Psoas muscle (tissue), 8 donors: ENCODE measurements around the gene LILRA1. TPM values are rescaled to one million over a fixed set of nuclear protein-coding genes. Genes with fewer than 3 reads are reported as not detected.
"Not testable (repeated sequence)": the region's sequence is repeated elsewhere in the genome, so short reads cannot be mapped to it uniquely, and the experiment has no call there.

Source experiments
- ATAC-seq, 4 donors: fragments of 200-7000 bp; cut with Tn5 transposase; one replicate each; pipeline ENCODE4 v1.9.1; 2020; ENCODE audit warnings: moderate library complexity in 3 of 4, mild to moderate bottlenecking in 2 of 4
- DNase-seq, 2 donors: peaks; one replicate each; pipeline ENCODE4 v3.0.0-alpha.2; 2020
- H3K27ac ChIP-seq: fragments of 200-600 bp; one replicate; pipeline ENCODE4 v1.8.0; 2022
- H3K27me3 ChIP-seq, 3 donors: fragments of 200-600 bp in 1 of 3; one replicate each; pipeline versions ENCODE4 v1.6.1 to v1.8.0; 2013 to 2022; ENCODE audit warnings: low read length in 2 of 3, mild to moderate bottlenecking in 2 of 3, moderate library complexity in 1 of 3; ENCODE audit not compliant: insufficient read depth in 3 of 3
- H3K36me3 ChIP-seq, 2 donors: fragments of 200-600 bp in 1 of 2; one replicate each; pipeline versions ENCODE4 v1.6.1 to v1.8.0; 2013 to 2022; ENCODE audit warnings: low read depth in 1 of 2, mild to moderate bottlenecking in 1 of 2, moderate library complexity in 1 of 2; ENCODE audit not compliant: insufficient read depth in 1 of 2
- H3K4me1 ChIP-seq: fragments of 200-600 bp; one replicate; pipeline ENCODE4 v1.8.0; 2022
- H3K4me3 ChIP-seq: fragments of 200-600 bp; one replicate; pipeline ENCODE4 v1.8.0; 2022; ENCODE audit warnings: mild to moderate bottlenecking
- H3K9me3 ChIP-seq: fragments of 200-600 bp; one replicate; pipeline ENCODE4 v1.8.0; 2022
- WGBS, 3 donors: extraction: QIAGEN DNeasy Blood & Tissue Kit; methylation state at CpG; one replicate each; pipeline versions ENCODE4 v1.1.6 to v1.1.7; 2013; 5-methylcytosine and 5-hydroxymethylcytosine counted together
- intact Hi-C, 2 donors: fragments of 100-400 bp; cut with DNase I; formaldehyde crosslinking; loops; one replicate each; pipeline versions ENCODE4 v1.11.0 to v1.14.2; 2022
- polyA plus RNA-seq, 3 donors: library from polyadenylated mRNA; stranded (reverse); fragments of 200-250 nt; gene quantifications; one replicate each; pipeline ENCODE4 v1.2.3, GENCODE V29; 2013
- total RNA-seq, 4 donors: library from RNA; stranded (reverse); fragmentation: NEBNext Ultra II Directional in 2 of 4; extraction: Animal tissue kit (Norgen Biotek cat#: 25700) in 2 of 4; gene quantifications; one replicate each; pipeline versions ENCODE4 v1.2.1 to v1.2.4, GENCODE V29; 2021 to 2023
- TF ChIP-seq, protein P1 (sequence below): fragments of 200-600 bp; IDR thresholded peaks from one replicate; pipeline ENCODE4 v1.8.0; 2022; ENCODE audit warnings: antibody characterized with exemption
- donor health status: healthy with polysubstance abuse.
- donor health status: DM: no; HTN: no; CAD: no; lungs with moderate emphysema.
- donor health status: Bipolar disorder and iron deficiency.
- donor health status: healthy.
- donor health status: DM: yes; HTN: yes; CAD: no.
- donor health status: DM: no; HTN: no; CAD: no.
- donor health status: DM: no; HTN: no; CAD: no.
- donor health status: DM: yes; HTN: yes; CAD: no.

Gene LILRA1
- total and polyA plus RNA-seq, 7 donors, result 0.09 to 0.53 (median 0.33) TPM; not detected in 1

DNA sequence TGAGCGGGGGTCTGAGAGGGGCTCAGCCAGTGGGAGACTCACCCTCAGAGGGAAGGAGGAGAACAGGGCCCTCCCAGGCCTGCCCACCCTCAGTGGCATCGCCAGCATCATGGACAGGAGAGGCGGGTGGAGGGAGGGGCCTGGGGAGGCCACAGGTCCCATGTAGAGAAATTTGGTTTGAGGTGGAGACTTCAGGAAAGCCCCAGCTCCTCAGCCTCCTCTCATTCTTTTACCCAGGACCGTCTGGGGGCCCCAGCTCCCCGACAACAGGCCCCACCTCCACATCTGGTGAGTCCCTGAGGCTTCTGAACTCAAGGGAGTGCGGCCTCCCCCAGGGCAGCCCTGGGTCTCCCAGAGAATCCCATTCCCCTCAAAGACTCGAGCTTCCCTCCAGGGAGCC is 40.0 kb downstream of the LILRA1 start:
- ATAC-seq, result no peak
- Histone ChIP-seq H3K27me3 (no peaks in the 10 kb centered on the region), H3K4me3 (no peak overlapping the region), H3K36me3 (no peaks in the 10 kb centered on the region), H3K27ac (no peak overlapping the region), H3K4me1 (no peaks in the 10 kb centered on the region), H3K9me3 (no peaks in the 10 kb centered on the region)
- DNase-seq, result no peak
- TF ChIP-seq, protein P1, sequence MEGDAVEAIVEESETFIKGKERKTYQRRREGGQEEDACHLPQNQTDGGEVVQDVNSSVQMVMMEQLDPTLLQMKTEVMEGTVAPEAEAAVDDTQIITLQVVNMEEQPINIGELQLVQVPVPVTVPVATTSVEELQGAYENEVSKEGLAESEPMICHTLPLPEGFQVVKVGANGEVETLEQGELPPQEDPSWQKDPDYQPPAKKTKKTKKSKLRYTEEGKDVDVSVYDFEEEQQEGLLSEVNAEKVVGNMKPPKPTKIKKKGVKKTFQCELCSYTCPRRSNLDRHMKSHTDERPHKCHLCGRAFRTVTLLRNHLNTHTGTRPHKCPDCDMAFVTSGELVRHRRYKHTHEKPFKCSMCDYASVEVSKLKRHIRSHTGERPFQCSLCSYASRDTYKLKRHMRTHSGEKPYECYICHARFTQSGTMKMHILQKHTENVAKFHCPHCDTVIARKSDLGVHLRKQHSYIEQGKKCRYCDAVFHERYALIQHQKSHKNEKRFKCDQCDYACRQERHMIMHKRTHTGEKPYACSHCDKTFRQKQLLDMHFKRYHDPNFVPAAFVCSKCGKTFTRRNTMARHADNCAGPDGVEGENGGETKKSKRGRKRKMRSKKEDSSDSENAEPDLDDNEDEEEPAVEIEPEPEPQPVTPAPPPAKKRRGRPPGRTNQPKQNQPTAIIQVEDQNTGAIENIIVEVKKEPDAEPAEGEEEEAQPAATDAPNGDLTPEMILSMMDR, result no peak
- intact Hi-C loops, result no loop called here
- WGBS, 3 donors, result 66 to 73% (median 66%) methylated on average over 6 to 7 of the region's 7 CpGs

DNA sequence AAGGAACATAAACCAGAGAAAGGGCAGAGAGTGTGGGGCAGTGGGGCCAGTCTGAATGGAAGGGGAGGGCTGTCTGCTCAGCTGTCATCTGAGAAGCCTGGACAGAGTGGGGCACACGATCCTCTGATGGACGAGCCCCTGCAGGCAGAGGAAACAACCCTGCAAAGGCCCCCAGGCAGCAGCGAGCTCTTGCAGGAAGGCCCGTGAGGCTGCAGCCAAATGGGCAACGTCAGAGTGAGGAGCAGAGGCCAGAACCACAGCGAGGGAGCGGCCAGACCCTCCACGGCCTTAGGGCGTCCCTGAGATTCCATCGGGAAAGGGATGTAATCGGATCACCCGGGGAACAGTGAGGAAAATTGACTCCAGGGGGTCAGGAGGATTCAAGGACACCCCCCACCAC is 42.6 kb downstream of the LILRA1 start:
- H3K27ac ChIP-seq, H3K36me3 ChIP-seq, DNase-seq, ATAC-seq, H3K27me3 ChIP-seq, H3K4me3 ChIP-seq, H3K4me1 ChIP-seq, H3K9me3 ChIP-seq, intact Hi-C loops: not testable (repeated sequence)
- 9 to 10% (median 10%) methylated on average over 9 to 12 of the region's 12 CpGs for whole genome bisulfite sequencing, 3 donors

DNA sequence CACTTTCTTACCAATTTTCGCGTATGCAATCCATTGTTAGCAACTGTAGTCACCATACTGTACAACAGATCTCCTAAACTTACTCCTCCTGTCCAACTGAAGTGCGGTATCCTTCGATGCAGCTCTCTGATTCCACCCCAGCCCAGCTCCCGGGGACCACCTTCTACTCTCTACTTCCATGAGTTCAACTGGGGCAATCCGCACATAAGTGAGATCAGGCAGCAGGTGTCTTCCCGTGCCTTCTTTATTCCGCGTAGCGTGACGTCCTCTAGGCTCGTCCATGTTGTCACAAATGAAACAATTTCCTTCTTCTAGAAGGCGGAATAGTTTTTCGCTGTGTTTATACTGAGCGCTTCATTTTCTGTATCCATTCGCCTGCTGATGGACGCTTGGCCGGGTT is 45.3 kb downstream of the LILRA1 start:
- Histone ChIP-seq H3K27ac (no peak overlapping the region), H3K4me1 (no peaks in the 10 kb centered on the region), H3K27me3 (no peaks in the 10 kb centered on the region), H3K4me3 (no peak overlapping the region), H3K9me3 (no peaks in the 10 kb centered on the region), H3K36me3 (no peaks in the 10 kb centered on the region)
- TF ChIP-seq, protein P1, result no peak
- DNase-seq, result no peak
- 84 to 88% (median 87%) methylated on average over 18 of the region's 18 CpGs for WGBS, 3 donors
- no peak for ATAC-seq
- intact Hi-C loops, result no loop called here

DNA sequence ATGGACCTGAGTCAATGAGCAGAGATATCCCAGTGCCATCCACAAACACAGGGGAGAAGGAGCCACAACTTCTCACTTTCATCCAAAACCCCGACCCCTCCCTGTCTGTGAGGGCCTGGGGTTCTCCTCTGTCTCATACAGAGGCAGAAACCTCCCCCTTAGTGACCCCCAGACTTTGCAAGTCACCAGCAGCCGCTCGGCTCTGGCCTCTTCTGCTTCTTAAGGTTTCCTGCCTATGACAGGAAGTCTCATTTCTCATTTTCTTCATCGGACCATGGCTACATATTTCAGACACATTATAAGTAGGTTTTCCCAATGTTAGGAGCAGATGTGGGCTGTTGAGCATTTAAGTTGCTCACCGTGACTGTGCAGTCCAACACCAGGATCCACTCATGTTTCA is 49.5 kb downstream of the LILRA1 start:
- intact Hi-C loops, H3K27ac ChIP-seq, H3K4me1 ChIP-seq, H3K9me3 ChIP-seq, H3K27me3 ChIP-seq, H3K36me3 ChIP-seq, ATAC-seq, H3K4me3 ChIP-seq, DNase-seq: not testable (repeated sequence)
- WGBS, 3 donors, result 48 to 64% (median 60%) methylated on average over 5 of the region's 5 CpGs

DNA sequence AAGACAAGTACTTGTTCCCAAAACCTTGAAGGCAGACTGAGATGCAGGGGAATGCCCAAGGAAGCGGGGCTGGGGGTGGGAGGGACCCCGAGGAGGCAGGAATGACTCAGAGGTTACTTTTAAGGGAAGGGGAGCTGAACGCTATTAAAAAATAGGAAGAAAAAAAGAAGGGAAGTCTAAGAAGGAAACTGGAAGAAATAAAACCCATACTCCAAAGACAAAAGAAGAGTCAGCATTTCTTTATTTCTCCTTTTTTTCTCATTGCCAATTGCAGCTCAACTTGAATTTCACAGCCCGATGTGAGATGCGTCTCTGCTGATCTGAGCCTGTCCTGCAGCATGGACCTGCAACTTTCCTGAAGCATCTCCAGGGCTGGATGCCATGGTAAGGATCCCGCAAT is 50.2 kb downstream of the LILRA1 start:
- H3K4me1 ChIP-seq, H3K27me3 ChIP-seq, ATAC-seq, DNase-seq, intact Hi-C loops, H3K36me3 ChIP-seq, H3K9me3 ChIP-seq, H3K27ac ChIP-seq, H3K4me3 ChIP-seq: not testable (repeated sequence)
- WGBS, 3 donors, result 47 to 75% (median 75%) methylated on average over 4 to 6 of the region's 6 CpGs

DNA sequence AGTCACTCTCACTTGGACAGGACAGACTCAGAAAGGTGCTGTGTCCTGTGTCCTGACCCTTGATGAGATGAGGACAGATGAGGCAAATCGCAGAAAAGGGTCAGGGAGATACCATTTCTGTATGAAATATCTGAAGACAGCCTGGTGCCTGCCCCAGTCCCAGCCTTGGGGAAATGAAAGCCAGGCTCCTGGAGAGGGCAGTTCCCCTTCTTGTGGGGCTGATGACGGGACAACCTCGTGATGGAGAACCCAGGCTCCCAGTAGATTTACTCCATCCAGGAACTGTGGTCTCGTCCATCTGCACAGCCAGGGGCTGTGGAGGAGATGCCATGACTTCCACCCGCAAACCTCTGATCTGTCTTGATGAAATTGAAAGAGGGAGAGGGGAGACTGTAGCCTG is 50.6 kb downstream of the LILRA1 start:
- Histone ChIP-seq H3K36me3 (no peaks in the 10 kb centered on the region), H3K9me3 (no peaks in the 10 kb centered on the region), H3K4me1 (no peaks in the 10 kb centered on the region), H3K27me3 (no peaks in the 10 kb centered on the region), H3K4me3 (no peak overlapping the region), H3K27ac (no peak overlapping the region)
- TF ChIP-seq, protein P1, result no peak
- ATAC-seq, result no peak
- intact Hi-C loops, result no loop called here
- 58 to 71% (median 67%) methylated on average over 4 to 5 of the region's 5 CpGs for WGBS, 3 donors
- DNase-seq, result no peak
